PC-3 (cell line): Measurements from ENCODE around the gene NCBP3. TPM values are rescaled to one million over a fixed set of nuclear protein-coding genes. Genes with fewer than 3 reads are reported as not detected.

ENCODE experiments used
- ATAC-seq: fragments of 200-7000 bp; cut with Tn5 transposase; 2 replicates; pipeline ENCODE4 v1.9.1; 2020; ENCODE audit warnings: mild to moderate bottlenecking, moderate library complexity
- BruUV-seq: library from RNA; stranded (reverse); fragments of 400-500 nt; replicated peaks from 2 replicates; lab custom pipeline; 2021; lab: Mats Ljungman, UMichigan
- CTCF ChIA-PET: fragments of 300-600 bp; sonication (Branson Sonifier 250); formaldehyde crosslinking; loops from one replicate; lab custom pipeline; 2022; ENCODE audit warnings: antibody characterized with exemption; lab: Charles Lee
- POLR2A ChIA-PET: fragments of 300-600 bp; sonication (Branson Sonifier 250); formaldehyde crosslinking; loops from one replicate; lab custom pipeline; 2022; ENCODE audit warnings: antibody characterized with exemption; ENCODE audit not compliant: unreplicated experiment; lab: Charles Lee
- DNase-seq: peaks from one replicate; pipeline ENCODE4 v3.0.0-alpha.2; 2015
- H2AFZ ChIP-seq: fragments of 300-600 bp; sonication (generic); 2 replicates; pipeline ENCODE4 v1.6.0; 2016; ENCODE audit warnings: antibody characterized with exemption, low read length
- H3F3A ChIP-seq: fragments of 300-600 bp; sonication (generic); one replicate; pipeline ENCODE4 v1.6.0; 2017; ENCODE audit warnings: antibody characterized with exemption, low read length, control low read depth, mild to moderate bottlenecking; ENCODE audit not compliant: unreplicated experiment
- H3K27ac ChIP-seq: fragments of 300-600 bp; sonication (generic); 2 replicates; pipeline ENCODE4 v1.5.1; 2016; ENCODE audit warnings: mild to moderate bottlenecking, low read length
- H3K27me3 ChIP-seq: fragments of 300-600 bp; sonication (generic); 2 replicates; pipeline ENCODE4 v1.6.1; 2016; ENCODE audit warnings: low read length, mixed read lengths
- H3K36me3 ChIP-seq: fragments of 300-600 bp; sonication (generic); 2 replicates; pipeline ENCODE4 v1.6.1; 2016; ENCODE audit warnings: low read depth, mixed run types, low read length, mixed read lengths
- H3K4me1 ChIP-seq: fragments of 300-600 bp; sonication (generic); 2 replicates; pipeline ENCODE4 v1.5.1; 2016; ENCODE audit warnings: low read length; ENCODE audit not compliant: insufficient read depth
- H3K4me2 ChIP-seq: fragments of 300-600 bp; sonication (generic); 2 replicates; pipeline ENCODE4 v1.6.0; 2016; ENCODE audit warnings: low read length
- H3K4me3 ChIP-seq: fragments of 300-600 bp; sonication (generic); 2 replicates; pipeline ENCODE4 v1.5.1; 2016; ENCODE audit warnings: mild to moderate bottlenecking, low read length, mixed read lengths
- H3K79me2 ChIP-seq: fragments of 300-600 bp; sonication (generic); 2 replicates; pipeline ENCODE4 v1.6.1; 2017; ENCODE audit warnings: low read length, mixed read lengths
- H3K9ac ChIP-seq: fragments of 300-600 bp; sonication (generic); 2 replicates; pipeline ENCODE4 v1.6.0; 2016; ENCODE audit warnings: mild to moderate bottlenecking, low read length
- H3K9me2 ChIP-seq: fragments of 300-600 bp; sonication (generic); replicated peaks from 2 replicates; pipeline ENCODE4 v1.6.1; 2016; ENCODE audit warnings: mixed run types, low read length, mixed read lengths
- H3K9me3 ChIP-seq: fragments of 300-600 bp; sonication (generic); 2 replicates; pipeline ENCODE4 v1.6.1; 2016; ENCODE audit warnings: low read length, mixed read lengths
- H4K20me1 ChIP-seq: fragments of 300-600 bp; sonication (generic); 2 replicates; pipeline ENCODE4 v1.6.1; 2016; ENCODE audit warnings: low read length, mixed read lengths
- EZH2 ChIP-seq: fragments of 300-600 bp; sonication (generic); IDR thresholded peaks from one replicate; pipeline ENCODE4 v1.6.1; 2017; ENCODE audit warnings: antibody characterized with exemption, mild to moderate bottlenecking, low read length; ENCODE audit not compliant: unreplicated experiment
- EZH2phosphoT487 ChIP-seq: fragments of 300-600 bp; sonication (generic); IDR thresholded peaks from 2 replicates; pipeline ENCODE4 v1.6.1; 2018; ENCODE audit warnings: mild to moderate bottlenecking, antibody characterized with exemption, low read length, borderline replicate concordance
- intact Hi-C: fragments of 100-400 bp; cut with micrococcal nuclease; formaldehyde crosslinking; loops from 2 replicates; pipeline ENCODE4 v1.9.0; 2023
- total RNA-seq: library from RNA; depleted of rRNA; stranded (reverse); fragments of >200 nt; gene quantifications from 2 replicates; pipeline ENCODE4 v1.2.3, GENCODE V29; 2014
- TF ChIP-seq, protein P1 (sequence below): fragments of 300-600 bp; sonication (generic); conservative IDR thresholded peaks from 2 replicates; pipeline ENCODE4 v1.5.1; 2017; ENCODE audit warnings: antibody characterized with exemption, low read depth, mild to moderate bottlenecking, low read length

NCBP3 gene
- total RNA-seq, 1 experiment from 2014 or later, result 21.0 TPM

- ATAC-seq (peak; percentile 45), DNase-seq (no peak)
- H3K4me1 ChIP-seq, result peaks cover 6% of the 10 kb centered on the region
- H4K20me1 ChIP-seq, result no peaks in the 10 kb centered on the region
- ChIA-PET CTCF (interaction anchor here (0.7 kb wide), 1 partner anchor 13 kb away, joined by 3 read pairs; no protein-coding TSS in a partner anchor), POLR2A (no interaction called here)
- intact Hi-C loops, result no loop called here
- TF ChIP-seq EZH2phosphoT487, result no peak
- TF ChIP-seq EZH2, result no peak
- TF ChIP-seq, protein P1, sequence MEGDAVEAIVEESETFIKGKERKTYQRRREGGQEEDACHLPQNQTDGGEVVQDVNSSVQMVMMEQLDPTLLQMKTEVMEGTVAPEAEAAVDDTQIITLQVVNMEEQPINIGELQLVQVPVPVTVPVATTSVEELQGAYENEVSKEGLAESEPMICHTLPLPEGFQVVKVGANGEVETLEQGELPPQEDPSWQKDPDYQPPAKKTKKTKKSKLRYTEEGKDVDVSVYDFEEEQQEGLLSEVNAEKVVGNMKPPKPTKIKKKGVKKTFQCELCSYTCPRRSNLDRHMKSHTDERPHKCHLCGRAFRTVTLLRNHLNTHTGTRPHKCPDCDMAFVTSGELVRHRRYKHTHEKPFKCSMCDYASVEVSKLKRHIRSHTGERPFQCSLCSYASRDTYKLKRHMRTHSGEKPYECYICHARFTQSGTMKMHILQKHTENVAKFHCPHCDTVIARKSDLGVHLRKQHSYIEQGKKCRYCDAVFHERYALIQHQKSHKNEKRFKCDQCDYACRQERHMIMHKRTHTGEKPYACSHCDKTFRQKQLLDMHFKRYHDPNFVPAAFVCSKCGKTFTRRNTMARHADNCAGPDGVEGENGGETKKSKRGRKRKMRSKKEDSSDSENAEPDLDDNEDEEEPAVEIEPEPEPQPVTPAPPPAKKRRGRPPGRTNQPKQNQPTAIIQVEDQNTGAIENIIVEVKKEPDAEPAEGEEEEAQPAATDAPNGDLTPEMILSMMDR, result no peak
- no peaks in the 10 kb centered on the region for H3K9me2 ChIP-seq
- no peak overlapping the region for H3K4me3 ChIP-seq
- H3K9me3 ChIP-seq, result no peaks in the 10 kb centered on the region
- BruUV-seq, result no TSS peak
- no peaks in the 10 kb centered on the region for H3K27me3 ChIP-seq
- H3K36me3 ChIP-seq, result no peaks in the 10 kb centered on the region
- H2AFZ ChIP-seq, result no peak overlapping the region
- peak overlapping the region; percentile 51; the same call in 1 of the 2 replicates for H3K4me2 ChIP-seq
- H3K27ac ChIP-seq, result no peak overlapping the region
- H3K79me2 ChIP-seq, result no peaks in the 10 kb centered on the region
- no peak overlapping the region for H3K9ac ChIP-seq
- H3F3A ChIP-seq, result no peaks in the 10 kb centered on the region
Observed at GRCh38 chr17:3773966-3774365, 72.1 kb downstream of the NCBP3 start.

GRCh38 chr17:3773511-3773910, 72.5 kb downstream of the NCBP3 start:
- no peaks in the 10 kb centered on the region for H3K79me2 ChIP-seq
- no peaks in the 10 kb centered on the region for H4K20me1 ChIP-seq
- no peak for TF ChIP-seq EZH2
- TF ChIP-seq EZH2phosphoT487, result no peak
- TF ChIP-seq, protein P1, result no peak
- peak overlapping the region; percentile 51 for H3K4me2 ChIP-seq
- BruUV-seq, result no TSS peak
- POLR2A ChIA-PET, result no interaction called here
- CTCF ChIA-PET, result interaction anchor here (0.7 kb wide), 1 partner anchor 14 kb away, joined by 3 read pairs; no protein-coding TSS in a partner anchor
- no peak overlapping the region for H3K9ac ChIP-seq
- peak overlapping the region; percentile 70; the same call in 1 of the 2 replicates for H2AFZ ChIP-seq
- DNase-seq (peak; percentile 54), ATAC-seq (peak; percentile 94)
- no peaks in the 10 kb centered on the region for H3K9me2 ChIP-seq
- peaks cover 6% of the 10 kb centered on the region for H3K4me1 ChIP-seq
- H3K27ac ChIP-seq, result no peak overlapping the region
- no peaks in the 10 kb centered on the region for H3K27me3 ChIP-seq
- H3F3A ChIP-seq, result no peaks in the 10 kb centered on the region
- H3K36me3 ChIP-seq, result no peaks in the 10 kb centered on the region
- H3K4me3 ChIP-seq, result no peak overlapping the region
- intact Hi-C loops, result no loop called here
- H3K9me3 ChIP-seq, result no peaks in the 10 kb centered on the region

GRCh38 chr17:3772764-3773163, 73.3 kb downstream of the NCBP3 start:
- ATAC-seq (no peak), DNase-seq (no peak)
- H4K20me1 ChIP-seq, result no peaks in the 10 kb centered on the region
- no peak overlapping the region for H3K9ac ChIP-seq
- intact Hi-C loops, result no loop called here
- ChIA-PET POLR2A (no interaction called here), CTCF (interaction anchor here (1.0 kb wide), 1 partner anchor 35 kb away, joined by 5 read pairs; no protein-coding TSS in a partner anchor)
- H3K4me1 ChIP-seq, result peaks cover 6% of the 10 kb centered on the region
- no peaks in the 10 kb centered on the region for H3K9me2 ChIP-seq
- BruUV-seq, result no TSS peak
- no peak overlapping the region for H3K4me2 ChIP-seq
- no peaks in the 10 kb centered on the region for H3F3A ChIP-seq
- no peaks in the 10 kb centered on the region for H3K79me2 ChIP-seq
- no peak overlapping the region for H3K27ac ChIP-seq
- no peak overlapping the region for H3K4me3 ChIP-seq
- H3K9me3 ChIP-seq, result no peaks in the 10 kb centered on the region
- no peak overlapping the region for H2AFZ ChIP-seq
- H3K36me3 ChIP-seq, result no peaks in the 10 kb centered on the region
- no peak for TF ChIP-seq EZH2phosphoT487
- TF ChIP-seq EZH2, result no peak
- TF ChIP-seq, protein P1, result no peak
- H3K27me3 ChIP-seq, result no peaks in the 10 kb centered on the region
